Measurements from ENCODE around the gene COQ3.

COQ3 gene

GRCh38 chr6:99415446-99415845, 21.5 kb upstream of the COQ3 start:
- no peak overlapping the region for H3K27ac ChIP-seq (ENCODE audit: low read length)
- H3K79me2 ChIP-seq (ENCODE audit: low read length): peaks cover 96% of the 10 kb centered on the region
- peaks cover 16% of the 10 kb centered on the region for H3K4me1 ChIP-seq (ENCODE audit: low read length)
- no peaks in the 10 kb centered on the region for H3K27me3 ChIP-seq (ENCODE audit: low read depth, low read length)
- peaks cover 9% of the 10 kb centered on the region for H3K36me3 ChIP-seq (replicated peaks; ENCODE audit: low read depth, low read length)
- no peak overlapping the region for H3K4me2 ChIP-seq (ENCODE audit: low read length)
- H3K9ac ChIP-seq (ENCODE audit: low read length): no peak overlapping the region
- peaks cover 59% of the 10 kb centered on the region for H4K20me1 ChIP-seq (ENCODE audit: insufficient read depth, low read length)
- no peak for TF ChIP-seq CTCF (IDR thresholded peaks at IDR 0.05; ENCODE audit: low read depth, low read length)
- no peak for TF ChIP-seq EZH2phosphoT487 (IDR thresholded peaks at IDR 0.05; ENCODE audit: low read depth)
- no peak overlapping the region for H3K4me3 ChIP-seq (ENCODE audit: low read length)
- no peak overlapping the region for H2AFZ ChIP-seq (ENCODE audit: low read depth, low read length)
- no peaks in the 10 kb centered on the region for H3K9me3 ChIP-seq (ENCODE audit: insufficient read depth, low read length)

- Histone ChIP-seq H3K27me3 (ENCODE audit: low read depth, low read length) (no peaks in the 10 kb centered on the region), H2AFZ (ENCODE audit: low read depth, low read length) (no peak overlapping the region), H3K9ac (ENCODE audit: low read length) (no peak overlapping the region), H3K9me3 (ENCODE audit: insufficient read depth, low read length) (no peaks in the 10 kb centered on the region), H4K20me1 (ENCODE audit: insufficient read depth, low read length) (peaks cover 33% of the 10 kb centered on the region), H3K27ac (ENCODE audit: low read length) (no peak overlapping the region), H3K4me1 (ENCODE audit: low read length) (peaks cover 5% of the 10 kb centered on the region), H3K4me2 (ENCODE audit: low read length) (no peak overlapping the region), H3K36me3 (replicated peaks; ENCODE audit: low read depth, low read length) (peaks cover 28% of the 10 kb centered on the region), H3K79me2 (ENCODE audit: low read length) (peaks cover 62% of the 10 kb centered on the region), H3K4me3 (ENCODE audit: low read length) (no peak overlapping the region)
- TF ChIP-seq CTCF (IDR thresholded peaks at IDR 0.05; ENCODE audit: low read depth, low read length): no peak
- no peak for TF ChIP-seq EZH2phosphoT487 (IDR thresholded peaks at IDR 0.05; ENCODE audit: low read depth)
Measured at GRCh38 chr6:99412065-99412464, 18.1 kb upstream of the COQ3 start.

GRCh38 chr6:99409672-99410071, 15.7 kb upstream of the COQ3 start:
- Histone ChIP-seq H3K27me3 (ENCODE audit: low read depth, low read length) (no peaks in the 10 kb centered on the region), H3K4me3 (ENCODE audit: low read length) (no peak overlapping the region), H3K9ac (ENCODE audit: low read length) (no peak overlapping the region), H3K27ac (ENCODE audit: low read length) (no peak overlapping the region), H3K4me2 (ENCODE audit: low read length) (no peak overlapping the region), H2AFZ (ENCODE audit: low read depth, low read length) (no peak overlapping the region), H4K20me1 (ENCODE audit: insufficient read depth, low read length) (peaks cover 11% of the 10 kb centered on the region), H3K9me3 (ENCODE audit: insufficient read depth, low read length) (no peaks in the 10 kb centered on the region), H3K79me2 (ENCODE audit: low read length) (peaks cover 39% of the 10 kb centered on the region), H3K4me1 (ENCODE audit: low read length) (no peaks in the 10 kb centered on the region), H3K36me3 (replicated peaks; ENCODE audit: low read depth, low read length) (peaks cover 41% of the 10 kb centered on the region)
- TF ChIP-seq EZH2phosphoT487 (IDR thresholded peaks at IDR 0.05; ENCODE audit: low read depth): no peak
- TF ChIP-seq CTCF (IDR thresholded peaks at IDR 0.05; ENCODE audit: low read depth, low read length): no peak

GRCh38 chr6:99407076-99407475, 13.1 kb upstream of the COQ3 start:
- Histone ChIP-seq H3K9ac (ENCODE audit: low read length) (no peak overlapping the region), H3K9me3 (ENCODE audit: insufficient read depth, low read length) (no peaks in the 10 kb centered on the region), H3K79me2 (ENCODE audit: low read length) (peaks cover 16% of the 10 kb centered on the region), H2AFZ (ENCODE audit: low read depth, low read length) (no peak overlapping the region), H4K20me1 (ENCODE audit: insufficient read depth, low read length) (no peaks in the 10 kb centered on the region), H3K4me1 (ENCODE audit: low read length) (no peaks in the 10 kb centered on the region), H3K27ac (ENCODE audit: low read length) (no peak overlapping the region), H3K27me3 (ENCODE audit: low read depth, low read length) (no peaks in the 10 kb centered on the region), H3K4me2 (ENCODE audit: low read length) (no peak overlapping the region), H3K4me3 (ENCODE audit: low read length) (no peak overlapping the region), H3K36me3 (replicated peaks; ENCODE audit: low read depth, low read length) (peaks cover 54% of the 10 kb centered on the region)
- no peak for TF ChIP-seq EZH2phosphoT487 (IDR thresholded peaks at IDR 0.05; ENCODE audit: low read depth)
- no peak for TF ChIP-seq CTCF (IDR thresholded peaks at IDR 0.05; ENCODE audit: low read depth, low read length)
